Keratinocyte (primary cell): ENCODE results near the gene HPS1.

Source experiments
- EZH2 ChIP-seq: IDR thresholded peaks from one replicate; pipeline ENCODE4 v1.6.1; 2012; ENCODE audit warnings: inconsistent platforms, mild to moderate bottlenecking, low read length, moderate library complexity
- TF ChIP-seq, protein P1 (sequence below), 3 experiments: IDR thresholded peaks in 1 of 3; conservative IDR thresholded peaks in 1 of 3; optimal IDR thresholded peaks in 1 of 3; 2 replicates in 2 of 3; 3 replicates in 1 of 3; pipeline versions ENCODE3 to v1.5.1; 2011; ENCODE audit warnings: low read length in 3 of 3, mild to moderate bottlenecking in 3 of 3, moderate library complexity in 2 of 3, control low read depth in 1 of 3, inconsistent platforms in 1 of 3; ENCODE audit not compliant: insufficient read depth in 2 of 3; ENCODE audit errors: extremely low read depth in 1 of 3

DNA sequence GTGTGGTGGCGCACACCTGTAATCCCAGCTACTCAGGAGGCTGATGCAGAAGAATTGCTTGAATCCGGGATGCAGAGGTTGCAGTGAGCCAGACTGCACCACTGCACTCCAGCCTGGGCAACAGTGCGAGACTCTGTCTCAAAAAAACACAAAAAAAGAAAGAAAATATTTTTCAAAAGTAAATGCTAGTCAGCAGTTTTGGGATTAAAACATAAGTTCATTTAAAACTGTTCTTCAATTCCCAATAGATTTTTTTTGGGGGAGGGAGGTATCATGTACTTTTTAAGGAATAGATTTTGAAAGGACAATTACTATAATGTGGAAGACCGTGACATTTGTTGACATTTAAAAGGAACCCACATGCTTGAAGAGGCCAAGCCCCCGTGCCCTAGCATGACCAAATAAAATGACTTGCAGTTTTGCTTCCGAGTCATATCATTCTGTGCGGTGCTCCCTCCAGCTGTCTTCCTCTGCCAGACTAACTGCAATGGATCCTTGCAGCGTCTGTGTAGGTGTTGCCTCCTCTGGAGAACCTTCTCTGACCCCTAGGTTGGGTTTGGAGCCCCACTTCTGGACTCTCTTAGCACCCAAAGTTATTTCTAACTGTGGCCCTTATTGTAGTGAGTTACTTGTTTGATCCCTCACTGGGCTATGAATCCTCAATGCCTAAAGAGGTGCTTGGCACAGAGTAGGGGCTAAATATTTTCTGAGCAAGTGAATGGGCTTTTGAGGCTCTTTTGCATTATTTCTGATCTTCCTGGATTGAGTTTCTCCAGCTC is 17.4 kb upstream of the HPS1 start:
- TF ChIP-seq, protein P1, sequence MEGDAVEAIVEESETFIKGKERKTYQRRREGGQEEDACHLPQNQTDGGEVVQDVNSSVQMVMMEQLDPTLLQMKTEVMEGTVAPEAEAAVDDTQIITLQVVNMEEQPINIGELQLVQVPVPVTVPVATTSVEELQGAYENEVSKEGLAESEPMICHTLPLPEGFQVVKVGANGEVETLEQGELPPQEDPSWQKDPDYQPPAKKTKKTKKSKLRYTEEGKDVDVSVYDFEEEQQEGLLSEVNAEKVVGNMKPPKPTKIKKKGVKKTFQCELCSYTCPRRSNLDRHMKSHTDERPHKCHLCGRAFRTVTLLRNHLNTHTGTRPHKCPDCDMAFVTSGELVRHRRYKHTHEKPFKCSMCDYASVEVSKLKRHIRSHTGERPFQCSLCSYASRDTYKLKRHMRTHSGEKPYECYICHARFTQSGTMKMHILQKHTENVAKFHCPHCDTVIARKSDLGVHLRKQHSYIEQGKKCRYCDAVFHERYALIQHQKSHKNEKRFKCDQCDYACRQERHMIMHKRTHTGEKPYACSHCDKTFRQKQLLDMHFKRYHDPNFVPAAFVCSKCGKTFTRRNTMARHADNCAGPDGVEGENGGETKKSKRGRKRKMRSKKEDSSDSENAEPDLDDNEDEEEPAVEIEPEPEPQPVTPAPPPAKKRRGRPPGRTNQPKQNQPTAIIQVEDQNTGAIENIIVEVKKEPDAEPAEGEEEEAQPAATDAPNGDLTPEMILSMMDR (optimal IDR thresholded peaks at IDR 0.05 in 1 of 3, IDR thresholded peaks at IDR 0.05 in 1 of 3, conservative IDR thresholded peaks at IDR 0.05 in 1 of 3; ENCODE audit: extremely low read depth in 1 of 3, insufficient read depth in 2 of 3, low read length in 3 of 3) = no peak
- no peak for TF ChIP-seq EZH2
